GM18520 (cell line): ENCODE results near the gene ADAM30.

Source experiments
- ATAC-seq: cut with Tn5 transposase; IDR thresholded peaks from one replicate; pipeline ENCODE4 v1.9.1; 2021; ENCODE audit not compliant: unreplicated experiment

The ADAM30 gene

DNA sequence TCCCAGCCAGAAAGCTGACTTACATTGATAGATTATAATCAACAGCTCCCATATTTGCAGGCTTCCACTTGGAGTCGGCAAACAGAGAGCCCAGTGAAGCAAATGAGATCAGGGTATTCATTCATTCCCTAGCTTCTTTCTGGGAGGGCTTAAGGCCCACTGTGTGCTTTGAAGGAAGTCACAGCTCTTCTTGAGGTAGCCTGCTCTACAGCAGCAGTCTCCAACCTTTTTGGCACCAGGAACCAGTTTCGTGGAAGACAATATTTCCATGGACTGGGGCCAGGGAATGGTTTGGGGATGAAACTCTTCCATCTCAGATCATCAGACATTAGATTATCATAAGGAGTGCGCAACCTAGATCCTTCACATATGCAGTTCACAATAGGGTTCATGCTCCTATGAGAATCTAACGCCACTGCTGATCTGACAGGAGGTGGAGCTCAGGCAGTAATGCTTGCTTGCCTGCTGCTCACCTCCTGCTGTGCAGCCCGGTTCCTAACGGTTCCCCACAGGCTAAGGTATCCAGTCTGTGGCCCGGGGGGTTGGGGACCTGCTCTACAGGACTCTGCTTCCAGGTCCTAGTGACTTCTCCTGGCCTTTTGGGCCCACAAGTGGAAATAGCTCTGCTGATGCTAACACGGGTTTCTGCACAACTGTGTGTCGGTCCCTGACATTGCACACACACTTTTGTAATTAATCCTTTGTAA lies 13.7 kb upstream of the ADAM30 start:
- ATAC-seq = no peak

DNA sequence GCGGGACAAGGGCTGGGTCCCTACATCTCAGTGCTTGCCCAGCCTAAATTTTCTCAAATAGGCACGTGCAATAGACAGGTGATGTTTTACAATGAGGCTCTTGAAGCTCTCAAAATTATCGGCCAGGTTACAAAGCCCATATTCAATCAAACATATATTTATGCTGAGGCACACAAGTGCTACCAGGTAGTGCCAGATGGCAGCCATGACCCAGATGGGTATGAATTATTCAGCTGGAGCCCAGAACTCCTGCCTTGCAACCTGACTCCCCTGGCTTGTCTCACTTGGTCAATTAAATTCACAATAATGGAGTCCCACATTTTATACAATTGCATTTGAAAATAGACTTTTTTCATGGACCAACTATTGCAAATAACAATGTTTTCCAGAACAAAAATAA lies 12.3 kb upstream of the ADAM30 start:
- ATAC-seq = no peak

DNA sequence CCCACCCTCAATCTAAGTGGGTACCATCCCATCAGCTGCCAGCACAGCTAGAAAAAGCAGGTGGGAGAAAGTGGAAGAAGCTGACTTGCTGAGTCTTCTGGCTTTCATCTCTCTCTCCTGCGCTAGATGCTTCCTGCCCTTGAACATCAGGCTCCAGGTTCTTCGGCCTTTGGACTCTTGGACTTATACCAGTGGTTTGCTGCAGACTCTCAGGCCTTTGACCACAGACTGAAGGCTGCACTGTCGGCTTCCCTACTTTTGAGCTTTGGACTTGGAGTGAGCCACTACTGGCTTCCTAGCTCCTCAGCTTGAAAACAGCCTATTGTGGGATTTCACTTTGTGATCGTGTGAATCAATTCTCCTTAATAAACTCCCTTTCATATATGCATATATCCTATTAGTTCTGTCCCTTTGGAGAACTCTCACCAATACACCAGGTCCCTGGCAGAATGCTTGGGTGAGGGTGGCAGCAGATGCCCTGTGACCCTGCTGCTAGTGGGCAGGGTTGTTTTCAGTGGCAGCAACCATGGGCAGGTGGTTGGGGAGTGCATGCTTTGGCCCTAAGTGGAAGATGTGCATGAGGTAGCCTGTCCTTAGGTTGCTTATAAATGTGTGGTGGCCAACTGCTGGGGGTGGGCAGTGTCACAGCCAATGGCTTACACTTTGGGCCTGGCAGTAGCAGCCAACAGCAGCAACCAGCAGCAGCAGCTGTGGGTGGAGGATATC lies 10.8 kb upstream of the ADAM30 start:
- no peak for ATAC-seq

DNA sequence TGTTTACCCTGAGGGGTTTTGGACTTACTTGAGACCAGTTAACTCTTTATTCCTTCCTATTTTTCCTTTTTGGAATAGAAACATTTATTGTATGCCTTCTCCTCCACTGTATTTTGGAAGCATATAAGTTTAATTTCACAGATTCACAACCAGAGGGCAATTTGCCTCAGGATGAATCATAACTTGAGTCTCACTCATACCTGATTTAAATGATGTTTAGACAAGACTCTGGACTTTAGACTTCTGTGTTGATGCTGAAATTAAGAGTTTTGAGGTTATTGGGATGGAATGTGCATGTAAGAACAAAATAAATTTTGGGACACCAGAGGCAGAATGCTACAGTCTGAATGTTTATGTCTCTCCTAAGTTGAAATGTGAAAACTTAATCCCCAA lies 7.1 kb upstream of the ADAM30 start:
- ATAC-seq = no peak

DNA sequence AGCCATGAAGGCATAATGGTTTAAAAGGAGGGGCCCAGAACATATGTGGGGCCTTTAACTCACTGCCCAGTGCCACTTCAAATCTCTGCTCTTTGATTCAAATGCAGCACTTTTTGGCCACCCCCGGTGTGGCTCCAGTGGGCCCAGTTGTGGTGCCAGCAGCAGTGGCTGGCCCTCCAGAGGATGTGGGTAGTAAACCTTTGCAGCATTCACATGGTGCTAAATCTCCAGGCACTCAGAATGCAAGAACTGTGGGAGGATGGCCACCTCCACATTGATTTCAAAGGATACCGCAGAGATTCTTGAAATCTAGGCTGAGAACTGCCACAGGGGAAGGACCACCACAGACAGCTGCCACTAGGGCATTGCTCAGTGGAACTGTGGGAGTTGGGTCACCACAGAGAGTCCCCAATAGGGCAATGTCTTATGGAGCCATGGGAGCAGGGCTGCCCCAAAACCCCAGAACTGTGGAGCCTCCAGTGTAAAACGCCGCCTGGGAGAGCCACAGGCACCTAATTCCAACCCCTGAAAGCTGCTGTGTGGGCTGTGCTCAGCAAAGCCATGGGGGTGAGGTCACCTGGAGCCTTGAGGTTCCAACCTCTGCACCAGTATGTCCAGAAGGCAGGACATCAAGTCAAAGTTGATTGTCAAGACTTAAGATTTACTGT lies 6.6 kb upstream of the ADAM30 start:
- ATAC-seq = no peak

DNA sequence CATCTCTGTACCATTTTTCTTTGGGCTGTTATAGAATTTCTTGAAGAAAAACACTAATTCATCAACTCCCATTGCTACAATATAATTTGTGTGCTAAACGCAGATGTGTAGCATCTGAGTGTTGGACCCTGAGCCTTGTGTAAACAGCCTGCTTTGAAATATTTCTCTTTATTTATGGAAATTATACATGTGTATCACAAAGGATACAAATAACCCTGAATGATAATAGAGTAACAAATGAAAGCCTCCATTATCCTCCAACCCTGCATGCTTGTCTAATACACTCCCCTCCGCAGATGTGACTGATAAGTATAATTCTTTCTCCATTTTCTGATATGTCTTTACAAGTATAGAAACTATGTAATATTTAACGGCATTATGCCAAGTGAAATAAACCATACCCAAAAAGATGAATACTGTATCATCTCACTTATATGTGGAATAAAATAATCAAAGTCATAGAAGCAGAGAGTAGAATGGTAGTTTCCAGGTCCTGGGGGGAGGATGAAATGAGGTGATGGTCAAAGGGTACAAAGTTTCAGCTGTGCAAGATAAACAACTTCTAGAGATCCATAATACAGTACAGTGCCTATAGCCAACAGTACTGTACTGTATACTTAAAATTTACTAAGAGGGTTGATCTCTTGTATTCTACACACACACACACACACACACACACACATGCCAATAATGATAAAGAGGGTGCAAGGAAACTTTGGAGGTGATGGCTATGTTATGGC lies 2.8 kb upstream of the ADAM30 start:
- ATAC-seq = no peak

DNA sequence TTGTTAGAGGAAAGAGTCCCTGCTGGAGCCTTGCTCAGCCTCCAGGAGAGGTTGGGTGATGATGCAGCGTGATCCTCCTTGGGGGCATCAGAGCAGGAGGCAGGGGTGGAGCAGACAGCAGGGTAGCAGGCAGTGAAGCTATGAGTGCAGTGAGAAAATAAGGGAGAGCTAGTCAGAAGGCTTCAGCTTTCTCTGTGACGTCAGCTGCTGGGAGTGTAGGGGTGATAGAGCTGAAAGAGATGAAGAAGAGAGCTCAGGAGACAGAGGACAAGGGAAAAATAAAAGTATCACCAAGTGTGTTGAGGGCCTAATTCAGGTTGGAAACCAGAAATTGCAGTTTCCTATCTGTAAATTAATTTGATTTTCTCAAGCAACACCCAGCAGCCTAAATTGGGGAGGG lies 2.2 kb upstream of the ADAM30 start:
- no peak for ATAC-seq

DNA sequence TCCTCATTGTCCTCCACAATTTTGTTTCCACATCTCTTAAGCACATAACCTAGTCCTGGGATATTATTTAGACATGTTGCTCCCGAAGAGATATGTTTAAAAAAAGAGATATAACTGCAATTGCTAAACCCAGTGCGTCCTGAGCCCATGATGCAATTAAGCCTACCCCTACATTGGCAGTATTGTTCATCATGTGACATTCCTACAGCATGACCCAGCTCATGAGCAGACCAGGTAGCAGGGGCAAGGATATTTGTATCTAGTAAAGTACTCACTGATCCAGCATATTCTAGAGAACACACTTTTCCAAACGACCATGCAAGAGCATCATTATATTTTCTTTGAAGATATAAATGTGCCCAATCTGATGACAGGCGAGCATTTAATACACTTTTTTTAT lies 1.2 kb downstream of the ADAM30 start:
- no peak for ATAC-seq

DNA sequence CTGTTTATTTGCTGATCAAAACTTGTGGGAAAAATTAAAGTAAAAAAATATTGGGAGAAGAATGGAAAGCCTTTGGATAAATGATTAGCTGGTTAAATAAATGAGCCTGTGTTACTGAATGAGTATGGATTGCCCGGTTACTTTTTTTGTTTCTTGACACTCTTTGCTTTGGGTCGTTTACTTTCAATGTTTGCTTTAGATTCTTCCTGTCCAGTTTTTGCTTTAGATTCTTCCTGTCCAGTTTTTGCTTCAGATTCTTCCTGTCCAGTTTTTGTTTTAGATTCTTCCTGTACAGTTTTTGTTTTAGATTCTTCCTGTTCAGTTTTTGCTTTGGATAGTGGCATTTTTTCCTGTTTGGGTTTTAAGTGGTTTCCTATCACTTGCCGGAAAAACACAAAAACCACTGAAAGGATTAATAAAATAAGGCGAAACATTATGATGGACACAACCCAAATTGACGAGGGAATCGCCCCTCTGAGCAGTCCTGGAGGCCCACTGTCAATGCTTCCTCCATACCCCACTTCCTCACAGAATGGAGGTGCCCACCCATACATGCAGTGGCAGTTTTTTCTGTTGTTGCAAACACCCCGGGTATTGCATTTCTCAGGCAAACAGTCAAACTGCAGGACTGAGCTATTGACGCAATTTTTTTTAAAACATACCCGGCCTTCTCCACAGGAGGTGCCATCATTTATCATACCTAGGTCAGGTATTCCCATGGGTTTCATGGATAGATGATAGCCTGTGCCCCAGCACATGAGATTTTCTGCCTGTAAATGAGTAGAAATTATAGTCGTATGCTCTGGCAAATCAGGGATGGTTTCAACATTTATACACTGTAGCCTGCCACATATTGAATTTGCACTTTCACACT lies 2.3 kb downstream of the ADAM30 start:
- no peak for ATAC-seq

DNA sequence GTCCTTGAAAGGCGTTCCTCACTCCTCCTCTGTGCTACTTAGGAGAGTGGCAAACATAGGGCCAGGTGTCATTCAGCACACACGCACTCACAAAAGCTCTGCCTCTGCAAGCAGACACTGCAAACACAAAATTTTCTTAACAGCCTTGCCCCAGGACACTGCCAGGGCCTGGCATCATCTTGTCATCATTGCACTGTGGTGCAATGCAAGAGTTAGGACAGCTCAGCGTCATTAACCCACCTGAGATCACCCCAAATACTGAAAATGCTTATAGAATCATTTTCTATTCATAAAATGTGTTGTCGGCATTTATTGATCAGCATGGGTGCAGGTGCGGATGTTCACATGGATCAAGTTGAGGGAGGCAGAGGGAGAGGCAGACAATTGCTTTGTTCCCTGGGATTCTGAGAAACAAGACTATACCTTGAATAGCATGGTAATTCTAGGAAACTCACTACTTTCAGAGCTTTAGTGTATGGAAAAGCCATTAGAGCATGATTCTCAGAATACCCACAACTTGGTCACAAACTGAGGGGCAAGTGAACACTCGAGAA lies 3.0 kb downstream of the ADAM30 start:
- ATAC-seq = no peak

DNA sequence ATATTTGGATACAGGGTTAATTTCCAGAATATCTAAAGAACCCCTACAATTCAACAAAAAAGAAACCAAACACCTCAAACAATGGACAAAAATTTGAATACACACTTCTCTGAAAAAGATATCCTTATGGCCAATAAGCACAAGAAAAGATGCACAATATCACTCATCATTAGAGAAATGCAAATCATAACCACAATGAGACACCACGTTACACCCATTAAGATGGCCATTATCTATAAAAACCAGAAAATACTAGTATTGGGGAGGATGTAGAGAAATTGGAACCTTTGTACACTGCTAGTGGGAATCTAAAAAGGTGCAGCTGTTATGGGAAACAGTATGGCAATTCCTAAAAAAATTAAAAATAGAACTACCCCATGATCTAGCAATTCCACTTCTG lies 4.9 kb downstream of the ADAM30 start:
- peak; percentile 53 for ATAC-seq

DNA sequence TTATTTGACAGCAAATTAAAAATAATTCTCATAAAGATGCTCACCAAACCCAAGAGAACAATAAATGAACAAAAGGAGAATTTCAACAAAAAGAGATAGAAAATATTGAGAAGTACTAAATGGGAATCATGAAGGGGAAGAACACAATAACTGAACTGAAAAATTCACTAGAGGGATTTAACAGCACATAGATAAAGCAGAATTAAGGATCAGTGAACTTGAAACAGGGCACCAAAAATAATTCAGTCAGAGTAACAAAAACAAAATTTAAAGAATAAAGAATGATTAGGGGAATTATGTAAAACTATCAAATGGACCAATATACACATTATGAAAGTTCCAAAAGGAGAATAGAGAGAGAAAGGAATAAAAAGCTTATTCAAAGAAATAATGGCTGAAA lies 7.8 kb downstream of the ADAM30 start:
- no peak for ATAC-seq

DNA sequence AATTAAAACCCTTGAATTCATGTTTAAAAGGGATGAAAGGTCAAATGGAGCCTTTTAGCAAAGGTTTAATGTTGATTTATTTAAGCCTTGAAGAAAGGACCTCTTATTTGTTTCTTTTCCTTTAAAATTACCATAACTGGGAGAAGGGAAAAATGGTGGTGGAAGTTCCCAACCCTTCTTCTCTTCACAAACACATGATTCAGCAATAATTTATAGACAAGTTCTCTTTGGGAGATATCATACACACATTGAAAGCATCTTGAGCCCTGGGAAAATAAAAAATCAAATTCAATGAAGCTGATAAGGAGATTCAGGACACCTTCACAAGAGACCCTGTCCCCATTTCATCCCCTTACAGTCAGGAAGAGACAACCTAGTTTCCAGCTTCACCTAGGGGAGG lies 8.9 kb downstream of the ADAM30 start:
- ATAC-seq = no peak

DNA sequence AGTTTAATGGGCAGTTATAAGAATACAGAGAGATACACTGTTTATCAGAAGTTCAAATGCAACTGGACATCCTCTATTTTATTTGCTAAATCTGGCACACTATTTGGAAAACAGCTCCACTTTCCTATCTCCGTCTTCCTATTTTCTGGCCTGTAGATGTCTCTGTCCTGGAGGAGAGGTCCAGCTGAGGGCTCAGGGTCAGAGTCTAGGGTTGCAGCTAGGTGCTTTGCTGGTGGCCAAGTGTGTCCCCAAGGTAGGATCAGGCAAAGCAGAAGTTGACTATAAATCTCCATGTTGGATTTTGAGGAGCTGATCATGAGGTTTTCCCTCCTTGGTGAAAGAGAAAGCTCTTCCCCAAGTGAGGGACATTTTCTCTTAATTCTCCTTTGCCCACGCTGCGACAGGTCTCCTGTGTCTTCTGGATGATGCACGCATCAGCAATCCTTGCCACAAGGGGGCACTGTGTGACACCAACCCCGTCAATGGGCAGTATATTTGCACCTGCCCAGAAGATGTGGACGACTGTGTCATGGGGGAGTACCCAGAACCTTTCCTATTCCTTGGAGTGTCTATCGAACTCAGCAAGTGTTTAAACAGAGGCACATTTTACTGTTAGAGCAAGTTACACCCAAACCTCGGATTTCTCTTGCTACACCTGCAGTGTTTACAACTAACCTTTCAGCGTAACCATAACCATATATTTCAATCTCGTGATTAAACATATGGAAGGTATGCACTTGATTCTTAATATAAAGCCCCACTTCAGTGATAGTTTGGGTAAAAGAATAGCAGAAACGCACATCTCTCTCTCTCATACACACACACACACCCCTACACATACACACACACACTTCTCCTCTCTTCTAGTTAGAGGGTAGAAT lies 10.2 kb downstream of the ADAM30 start:
- ATAC-seq = no peak

DNA sequence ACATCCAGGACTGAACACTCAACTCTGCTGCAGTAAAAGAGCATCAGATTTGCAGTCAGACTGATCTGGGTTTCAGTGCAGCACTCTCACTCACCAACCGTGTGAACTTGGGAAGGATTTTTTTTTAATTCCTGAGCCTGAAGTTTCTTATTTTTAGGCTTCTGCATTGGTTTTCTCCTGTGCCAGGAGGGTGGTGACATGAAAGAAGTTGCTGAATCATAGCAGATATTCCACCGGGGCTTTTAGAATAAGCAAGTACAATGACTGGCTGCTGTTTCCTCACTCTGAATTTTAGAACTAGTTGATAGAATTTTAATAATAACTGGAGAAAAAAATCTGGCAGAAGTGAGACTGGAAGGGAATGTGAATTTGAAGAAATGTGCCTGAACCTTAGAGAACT lies 11.6 kb downstream of the ADAM30 start:
- ATAC-seq = no peak

DNA sequence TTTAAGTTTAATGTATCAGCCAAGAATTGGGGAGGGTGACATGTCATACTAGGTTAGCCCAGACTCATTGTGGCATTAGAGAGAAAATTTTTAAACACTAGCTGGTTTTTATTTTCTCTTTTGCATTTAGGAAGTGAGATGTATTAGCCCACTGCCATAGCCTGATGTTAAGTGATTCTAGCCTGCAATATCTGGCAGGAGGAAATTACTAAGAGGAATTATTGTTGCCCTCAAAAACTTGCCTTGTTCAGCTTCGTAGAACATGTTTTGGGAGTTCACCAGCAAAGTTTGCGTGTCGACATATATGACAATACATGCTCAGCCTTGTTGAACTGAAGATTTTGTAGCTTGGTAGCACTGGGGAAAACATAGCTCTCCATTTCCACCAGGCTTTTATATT lies 12.5 kb downstream of the ADAM30 start:
- ATAC-seq = no peak

DNA sequence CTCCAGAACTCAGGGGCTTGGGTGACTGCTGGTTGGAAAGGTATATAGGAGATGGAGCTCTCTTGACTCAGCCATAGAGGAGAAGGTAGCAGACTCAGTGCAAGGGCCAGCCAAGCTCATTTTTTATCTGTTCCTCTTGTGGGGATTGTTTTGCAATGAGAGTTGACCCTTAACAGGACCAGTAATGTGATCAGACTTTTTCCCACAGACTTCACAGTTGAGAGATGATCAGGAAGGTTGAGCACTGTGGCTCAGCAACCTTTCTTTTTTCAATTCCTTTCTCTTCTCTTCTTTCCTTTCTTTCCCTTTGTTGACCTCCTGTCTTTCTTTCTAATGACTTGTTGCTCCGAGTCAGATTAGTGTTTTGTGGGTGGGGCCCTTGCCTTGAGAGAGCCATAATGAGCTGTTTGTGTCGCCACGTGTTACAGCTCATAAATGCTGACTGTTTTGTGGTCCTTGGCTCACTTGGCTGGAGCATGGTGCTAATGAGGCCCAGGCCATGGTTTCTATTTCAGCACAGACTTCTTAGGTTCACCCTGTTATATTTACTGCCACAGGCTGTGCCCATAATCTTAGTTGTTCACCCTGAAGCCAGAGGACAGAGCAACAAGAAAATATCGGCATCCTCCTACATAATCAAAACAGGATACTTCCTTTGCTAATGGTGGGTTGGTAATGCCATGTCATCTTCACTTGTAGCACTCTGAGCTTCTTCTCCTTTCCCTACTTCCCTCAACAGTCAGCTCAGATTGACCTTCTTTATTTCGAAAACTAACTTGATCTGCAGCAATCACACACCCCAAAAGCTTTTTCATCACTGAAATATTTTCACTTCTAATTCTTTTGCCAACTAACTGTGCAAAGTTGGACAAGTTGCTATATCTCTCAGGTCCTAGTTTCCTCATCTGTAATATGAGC lies 13.9 kb downstream of the ADAM30 start:
- no peak for ATAC-seq
